ENCODE results near the gene NCAM1. TPM values are rescaled to one million over a fixed set of nuclear protein-coding genes. Genes with fewer than 3 reads are reported as not detected.
A peak's percentile ranks its signal among the peaks of the same experiment; 100 is the strongest.
"Not testable (repeated sequence)": the region's sequence is repeated elsewhere in the genome, so short reads cannot be mapped to it uniquely, and the experiment has no call there.

The NCAM1 gene
- total RNA-seq, 1 experiment from 2014 or later: 12.0 TPM

GRCh38 chr11:113296447-113297205 is 335.4 kb downstream of the NCAM1 start:
- DNase-seq (ENCODE audit: low spot score): peak; percentile 83
- peaks cover 8% of the 10 kb centered on the region for H3K27me3 ChIP-seq (replicated peaks; ENCODE audit: insufficient read depth, low read depth, low read length, poor library complexity)
- TF ChIP-seq CTCF (conservative IDR thresholded peaks at IDR 0.05; ENCODE audit: low read depth, low read length): no peak
- no peak for TF ChIP-seq EZH2 (IDR thresholded peaks at IDR 0.05; ENCODE audit: borderline replicate concordance, low read depth, low read length, poor library complexity, severe bottlenecking)
- intact Hi-C loops (cut with micrococcal nuclease; ENCODE audit: unreplicated experiment): no loop called here
- CTCF ChIA-PET: no interaction called here
- peaks cover 14% of the 10 kb centered on the region for H3K4me1 ChIP-seq (ENCODE audit: insufficient read depth, low read length, poor library complexity, severe bottlenecking)
- no peak overlapping the region for H3K4me3 ChIP-seq (ENCODE audit: low read depth, low read length, poor library complexity, severe bottlenecking)
- BruUV-seq (replicated peaks): no TSS peak
- H3K27ac ChIP-seq (ENCODE audit: low read depth, low read length, poor library complexity, severe bottlenecking): no peak overlapping the region
- no peaks in the 10 kb centered on the region for H3K9me3 ChIP-seq (ENCODE audit: low read depth, low read length, poor library complexity, severe bottlenecking)
- H3K36me3 ChIP-seq (ENCODE audit: insufficient read depth, low read length, poor library complexity, severe bottlenecking): no peaks in the 10 kb centered on the region
- POLR2A ChIA-PET (ENCODE audit: low non-redundant PET): no interaction called here

- intact Hi-C loops (cut with micrococcal nuclease; ENCODE audit: unreplicated experiment); POLR2A ChIA-PET (ENCODE audit: low non-redundant PET); BruUV-seq (replicated peaks): not testable (repeated sequence)
Observed at GRCh38 chr11:113298496-113298895, 337.3 kb downstream of the NCAM1 start.

DNA sequence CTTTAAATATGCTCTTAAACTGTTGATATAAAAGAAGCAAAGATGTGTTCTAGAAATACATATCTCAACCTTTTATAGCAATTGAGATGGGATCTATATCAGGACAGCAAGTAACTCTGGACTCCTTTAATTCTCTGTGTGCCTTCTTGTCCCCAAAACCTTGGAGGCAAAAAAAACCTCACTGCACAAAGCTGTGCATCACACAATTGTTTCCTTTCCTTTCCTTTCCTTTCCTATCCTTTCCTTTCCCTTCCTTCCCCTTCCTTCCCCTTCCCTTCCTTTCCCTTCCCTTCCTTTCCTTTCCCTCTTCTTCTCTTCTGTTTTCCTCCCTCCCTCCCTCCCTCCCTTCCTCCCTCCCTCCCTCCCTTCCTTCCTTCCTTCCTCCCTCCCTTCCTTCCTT is 343.7 kb downstream of the NCAM1 start:
- CTCF ChIA-PET: no interaction called here
- TF ChIP-seq CTCF (conservative IDR thresholded peaks at IDR 0.05; ENCODE audit: low read depth, low read length) (no peak), EZH2 (IDR thresholded peaks at IDR 0.05; ENCODE audit: borderline replicate concordance, low read depth, low read length, poor library complexity, severe bottlenecking) (no peak)
- DNase-seq (ENCODE audit: low spot score): no peak
- no TSS peak for BruUV-seq (replicated peaks)
- POLR2A ChIA-PET (ENCODE audit: low non-redundant PET): no interaction called here
- Histone ChIP-seq H3K36me3 (ENCODE audit: insufficient read depth, low read length, poor library complexity, severe bottlenecking) (no peaks in the 10 kb centered on the region), H3K4me1 (ENCODE audit: insufficient read depth, low read length, poor library complexity, severe bottlenecking) (no peaks in the 10 kb centered on the region), H3K27ac (ENCODE audit: low read depth, low read length, poor library complexity, severe bottlenecking) (no peak overlapping the region), H3K27me3 (replicated peaks; ENCODE audit: insufficient read depth, low read depth, low read length, poor library complexity) (peaks cover 5% of the 10 kb centered on the region), H3K4me3 (ENCODE audit: low read depth, low read length, poor library complexity, severe bottlenecking) (no peak overlapping the region), H3K9me3 (ENCODE audit: low read depth, low read length, poor library complexity, severe bottlenecking) (no peaks in the 10 kb centered on the region)
- intact Hi-C loops (cut with micrococcal nuclease; ENCODE audit: unreplicated experiment): loop anchor here (1.0 to 2.0 kb wide), 4 partner anchors 227 to 956 kb away; no protein-coding TSS in a partner anchor

More at GRCh38 chr11:113298496-113298895, 337.3 kb downstream of the NCAM1 start:
- DNase-seq (ENCODE audit: low spot score); H3K36me3 ChIP-seq (ENCODE audit: insufficient read depth, low read length, poor library complexity, severe bottlenecking); H3K27me3 ChIP-seq (replicated peaks; ENCODE audit: insufficient read depth, low read depth, low read length, poor library complexity); H3K27ac ChIP-seq (ENCODE audit: low read depth, low read length, poor library complexity, severe bottlenecking); CTCF ChIA-PET; H3K4me3 ChIP-seq (ENCODE audit: low read depth, low read length, poor library complexity, severe bottlenecking); H3K9me3 ChIP-seq (ENCODE audit: low read depth, low read length, poor library complexity, severe bottlenecking): not testable (repeated sequence)
- H3K4me1 ChIP-seq (ENCODE audit: insufficient read depth, low read length, poor library complexity, severe bottlenecking): peaks cover 14% of the 10 kb centered on the region
